Measurements from ENCODE around the gene ZNF740.
A peak's percentile ranks its signal among the peaks of the same experiment; 100 is the strongest.

Gene ZNF740, protein sequence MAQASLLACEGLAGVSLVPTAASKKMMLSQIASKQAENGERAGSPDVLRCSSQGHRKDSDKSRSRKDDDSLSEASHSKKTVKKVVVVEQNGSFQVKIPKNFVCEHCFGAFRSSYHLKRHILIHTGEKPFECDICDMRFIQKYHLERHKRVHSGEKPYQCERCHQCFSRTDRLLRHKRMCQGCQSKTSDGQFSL

DNA sequence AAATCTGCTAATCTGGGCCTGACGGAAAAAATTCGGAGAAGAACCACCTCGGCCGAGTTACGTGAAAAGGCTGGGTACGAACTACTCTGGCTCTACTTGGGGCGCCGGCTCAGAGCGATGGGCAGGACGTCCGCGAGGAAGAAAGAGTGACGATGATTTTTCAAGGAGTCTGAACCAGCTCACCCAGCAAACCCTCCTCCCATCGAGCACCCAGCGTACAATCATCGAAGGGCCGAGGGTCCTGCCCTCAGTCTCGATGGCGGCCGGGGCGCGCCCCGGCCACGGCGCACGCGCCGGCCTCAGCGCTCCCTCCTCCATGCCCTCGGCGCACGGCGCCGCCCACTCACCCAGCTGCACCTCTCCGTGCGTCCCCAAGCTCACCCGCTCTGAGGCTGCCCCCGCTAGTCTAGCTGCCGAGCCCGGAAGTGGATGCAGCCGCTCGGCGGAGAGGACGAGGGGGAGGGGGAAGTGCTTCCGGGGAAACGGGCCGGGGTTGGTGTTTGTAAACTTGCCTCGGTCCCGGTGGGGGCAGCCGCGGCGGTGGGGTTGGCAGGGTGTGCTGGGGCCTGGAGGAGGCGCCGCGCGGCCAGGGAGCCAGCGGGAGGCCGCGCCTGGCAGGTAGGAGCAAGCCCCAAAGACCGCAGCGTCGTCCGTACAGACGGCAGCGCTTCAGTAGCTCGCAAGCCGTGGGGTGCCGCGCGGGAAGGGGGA, at the start of gene ZNF740, which contains the start of gene CSAD:
Gene ZNF740 (plus strand): TSS at position 503 of the 711 bp plus-strand sequence. CDS start 1,262 bp downstream, outside the sequence.
Gene CSAD (minus strand): TSS at position 706 of the 711 bp plus-strand sequence. CDS start 7,455 bp downstream, outside the sequence.
- Histone ChIP-seq H3K4me1 (peaks cover 46 to 62% (median 54%) of the 10 kb centered on the region in 10 experiments), H3K27me3 (no peaks in the 10 kb centered on the region), H3K4me2 (peak within 1 kb of the TSS; percentile 87 to 98 (median 95)), H3K9me3 (replicated peaks in 1 of 11) (no peaks in the 10 kb centered on the region), H3K9ac (peak within 1 kb of the TSS; percentile 85 to 95 (median 92)), H3K36me3 (peaks cover 32 to 39% (median 37%) of the 10 kb centered on the region in 11 experiments), H3K4me3 (peak within 1 kb of the TSS; percentile 57 to 87 (median 80)), H4K20me1 (peaks cover 27 to 45% (median 42%) of the 10 kb centered on the region in 11 experiments; a peak in 21 of 22 replicates), H3K27ac (peak within 1 kb of the TSS; percentile 80 to 97 (median 91))
- TF ChIP-seq Cebpa-rat (IDR thresholded peaks at IDR 0.05) = no peak

DNA sequence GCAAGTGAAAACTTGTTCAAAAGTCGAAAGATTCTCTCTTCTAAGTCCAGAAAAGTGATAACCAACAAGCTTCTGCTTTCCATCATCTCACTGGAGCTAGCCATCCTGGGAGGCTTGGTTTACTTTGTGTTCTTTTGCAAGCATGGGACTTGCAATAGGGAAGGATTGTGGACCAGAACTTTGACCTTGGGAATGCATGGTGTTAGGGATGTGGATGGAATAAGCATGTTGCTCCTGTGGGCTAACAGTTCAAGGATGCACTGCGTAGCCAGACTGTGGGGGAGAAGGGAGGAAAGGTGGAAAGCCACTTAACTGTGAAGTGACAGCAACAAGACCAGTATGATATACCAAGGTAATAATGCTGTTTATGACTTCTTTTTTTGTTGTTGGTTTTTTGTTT, 48.7 kb upstream of the ZNF740 start:
- H3K36me3 ChIP-seq = no peaks in the 10 kb centered on the region
- peaks cover 3 to 14% (median 8%) of the 10 kb centered on the region in 11 experiments for H3K9me3 ChIP-seq (replicated peaks in 1 of 11)
- TF ChIP-seq Cebpa-rat (IDR thresholded peaks at IDR 0.05) = no peak
- H3K4me2 ChIP-seq = peak overlapping the region in 2 of 11 experiments; percentile 26 to 68; a peak in 2 of 22 replicates
- no peaks in the 10 kb centered on the region for H3K27me3 ChIP-seq
- no peak overlapping the region for H3K27ac ChIP-seq
- no peak overlapping the region for H3K9ac ChIP-seq
- H3K4me1 ChIP-seq = peaks cover 0 to 44% (median 0%) of the 10 kb centered on the region in 10 experiments; a peak in 6 of 20 replicates
- H3K4me3 ChIP-seq = no peak overlapping the region
- no peaks in the 10 kb centered on the region for H4K20me1 ChIP-seq

DNA sequence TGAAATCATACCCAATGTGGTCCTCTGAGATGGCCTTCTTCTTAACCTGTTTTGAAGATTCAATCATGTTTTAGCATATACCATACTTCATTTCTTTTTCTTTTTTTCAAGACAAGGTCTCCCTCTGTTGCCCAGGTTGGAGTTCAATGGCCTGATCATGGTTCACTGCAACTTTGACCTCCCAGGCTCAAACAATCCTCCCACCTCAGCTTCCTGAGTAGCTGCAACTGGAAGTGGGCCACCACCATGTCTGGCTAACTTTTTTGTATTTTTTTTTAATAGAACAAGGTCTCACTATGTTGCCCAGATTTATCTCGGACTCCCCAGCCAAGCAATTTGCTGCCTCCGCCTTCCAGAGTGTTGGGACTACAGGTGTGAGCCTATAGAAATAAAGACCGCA, 46.8 kb upstream of the ZNF740 start:
- no peaks in the 10 kb centered on the region for H3K36me3 ChIP-seq
- no peak overlapping the region for H3K4me3 ChIP-seq
- H3K27ac ChIP-seq = no peak overlapping the region
- no peaks in the 10 kb centered on the region for H3K27me3 ChIP-seq
- H3K9me3 ChIP-seq (replicated peaks in 1 of 11) = peaks cover 14 to 30% (median 20%) of the 10 kb centered on the region in 11 experiments
- no peak overlapping the region for H3K9ac ChIP-seq
- peaks cover 0 to 27% (median 0%) of the 10 kb centered on the region in 10 experiments; a peak in 6 of 20 replicates for H3K4me1 ChIP-seq
- no peaks in the 10 kb centered on the region for H4K20me1 ChIP-seq
- H3K4me2 ChIP-seq = no peak overlapping the region
- no peak for TF ChIP-seq Cebpa-rat (IDR thresholded peaks at IDR 0.05)

DNA sequence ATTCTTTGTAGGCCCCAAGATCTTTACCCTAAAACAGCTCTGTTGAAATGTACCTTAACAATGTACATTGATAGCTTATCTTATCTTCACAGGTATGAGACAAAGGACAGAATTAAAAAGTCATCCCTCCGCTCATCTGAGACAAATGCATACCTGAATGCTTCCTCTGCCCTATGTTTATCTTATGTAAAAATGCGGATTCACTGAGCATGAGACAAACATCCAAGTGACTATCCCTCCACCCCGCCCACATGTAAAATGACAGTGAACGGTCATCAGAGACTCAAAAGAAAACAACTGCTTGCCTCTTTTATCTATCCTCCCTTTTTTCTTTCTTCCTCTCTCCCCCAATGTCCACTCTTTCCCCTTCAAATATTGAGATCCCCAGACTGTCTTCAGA, 37.2 kb upstream of the ZNF740 start:
- TF ChIP-seq Cebpa-rat (IDR thresholded peaks at IDR 0.05) = no peak
- H3K9ac ChIP-seq = no peak overlapping the region
- H3K4me1 ChIP-seq = no peaks in the 10 kb centered on the region
- no peaks in the 10 kb centered on the region for H4K20me1 ChIP-seq
- H3K4me3 ChIP-seq = no peak overlapping the region
- no peak overlapping the region for H3K27ac ChIP-seq
- no peak overlapping the region for H3K4me2 ChIP-seq
- H3K36me3 ChIP-seq = 0 out of 22 replicates have a peak, but pooled peaks cover 0 to 3% (median 0%) of the 10 kb centered on the region in 11 experiments
- no peaks in the 10 kb centered on the region for H3K27me3 ChIP-seq
- peaks cover 19 to 24% (median 20%) of the 10 kb centered on the region in 11 experiments for H3K9me3 ChIP-seq (replicated peaks in 1 of 11)

DNA sequence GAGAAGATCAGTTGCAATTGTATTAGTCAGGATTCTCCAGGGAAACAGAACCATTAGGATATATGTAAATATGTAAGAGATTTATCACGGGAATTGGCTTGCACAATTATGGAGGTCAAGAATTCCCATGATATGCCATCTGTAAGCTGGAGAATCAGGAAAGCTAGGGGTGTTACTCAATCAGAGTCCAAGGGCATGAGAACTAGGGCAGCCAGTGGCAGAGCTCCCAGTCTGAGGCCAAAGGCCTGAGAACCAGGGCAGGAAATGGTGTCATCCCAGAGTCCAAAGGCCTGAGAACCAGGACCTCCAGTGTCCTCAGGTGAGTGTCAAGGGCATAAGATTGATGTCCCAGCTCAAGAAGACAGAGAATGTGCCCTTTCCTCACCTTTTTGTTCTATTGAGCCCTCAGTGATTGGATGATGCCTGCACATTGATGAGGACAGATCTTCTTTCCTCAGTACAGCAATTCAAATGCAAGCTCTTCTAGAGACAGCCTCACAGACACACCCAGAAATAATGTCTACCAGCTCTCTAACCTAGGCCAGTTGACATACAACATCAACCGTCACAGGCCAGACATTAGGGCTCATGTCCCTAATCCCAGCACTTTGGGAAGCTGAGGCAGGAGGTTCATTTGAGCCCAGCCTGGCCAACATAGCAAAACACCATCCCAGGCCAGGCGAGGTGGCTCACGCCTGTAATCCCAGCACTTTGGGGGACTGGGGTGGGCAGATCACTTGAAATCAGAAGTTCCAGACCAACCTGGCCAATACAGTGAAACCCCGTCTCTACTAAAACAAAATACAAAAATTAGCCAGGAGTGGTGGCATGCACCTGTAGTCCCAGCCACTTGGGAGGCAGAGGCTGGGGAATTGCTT, 34.9 kb upstream of the ZNF740 start:
- no peak for TF ChIP-seq Cebpa-rat (IDR thresholded peaks at IDR 0.05)
- Histone ChIP-seq H3K4me3 (no peak overlapping the region), H3K9ac (no peak overlapping the region), H3K4me2 (no peak overlapping the region), H3K27me3 (no peaks in the 10 kb centered on the region), H3K27ac (no peak overlapping the region), H4K20me1 (no peaks in the 10 kb centered on the region), H3K4me1 (peaks cover 0 to 6% (median 0%) of the 10 kb centered on the region in 10 experiments; a peak in 2 of 20 replicates), H3K36me3 (no peaks in the 10 kb centered on the region), H3K9me3 (replicated peaks in 1 of 11) (0 out of 22 replicates have a peak, but pooled peaks cover 0 to 2% (median 0%) of the 10 kb centered on the region in 11 experiments)

DNA sequence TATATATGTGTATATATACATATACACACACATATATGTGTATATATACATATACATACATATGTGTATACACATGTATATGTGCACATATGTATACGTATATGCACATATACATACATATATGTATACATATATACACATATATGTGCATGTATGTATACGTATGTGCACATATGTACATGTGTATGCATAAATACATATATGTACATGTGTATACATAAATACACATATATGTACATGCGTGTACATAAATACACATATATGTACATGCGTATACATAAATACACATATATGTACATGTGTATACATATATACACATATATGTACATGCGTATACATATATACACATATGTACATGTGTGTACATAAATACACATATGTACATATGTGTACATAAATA, 33.3 kb upstream of the ZNF740 start:
- TF ChIP-seq Cebpa-rat (IDR thresholded peaks at IDR 0.05) = no peak
- Histone ChIP-seq H3K27ac (no peak overlapping the region), H3K9ac (no peak overlapping the region), H3K4me2 (no peak overlapping the region), H3K27me3 (no peaks in the 10 kb centered on the region), H4K20me1 (no peaks in the 10 kb centered on the region), H3K4me3 (no peak overlapping the region), H3K4me1 (peaks cover 0 to 6% (median 0%) of the 10 kb centered on the region in 10 experiments; a peak in 2 of 20 replicates), H3K36me3 (no peaks in the 10 kb centered on the region), H3K9me3 (replicated peaks in 1 of 11) (no peaks in the 10 kb centered on the region)

DNA sequence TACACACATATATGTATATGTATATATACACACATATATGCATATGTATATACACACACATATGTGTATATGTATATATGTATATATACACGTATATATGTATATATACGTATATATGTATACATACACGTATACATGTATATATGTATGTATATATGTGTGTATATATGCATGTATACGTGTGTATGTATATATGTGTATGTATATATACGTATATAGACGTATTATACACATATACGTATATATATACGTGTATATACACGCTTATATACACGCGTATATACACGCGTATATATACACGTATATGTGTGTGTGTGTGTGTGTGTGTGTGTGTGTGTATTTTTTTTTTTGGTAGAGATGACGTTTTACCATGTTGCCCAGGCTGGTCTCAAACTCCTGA, 32.9 kb upstream of the ZNF740 start:
- no peak for TF ChIP-seq Cebpa-rat (IDR thresholded peaks at IDR 0.05)
- no peaks in the 10 kb centered on the region for H3K36me3 ChIP-seq
- no peaks in the 10 kb centered on the region for H4K20me1 ChIP-seq
- H3K4me1 ChIP-seq = peaks cover 0 to 6% (median 0%) of the 10 kb centered on the region in 10 experiments; a peak in 2 of 20 replicates
- no peak overlapping the region for H3K4me2 ChIP-seq
- H3K4me3 ChIP-seq = no peak overlapping the region
- no peaks in the 10 kb centered on the region for H3K27me3 ChIP-seq
- H3K27ac ChIP-seq = no peak overlapping the region
- H3K9me3 ChIP-seq (replicated peaks in 1 of 11) = no peaks in the 10 kb centered on the region
- H3K9ac ChIP-seq = no peak overlapping the region

DNA sequence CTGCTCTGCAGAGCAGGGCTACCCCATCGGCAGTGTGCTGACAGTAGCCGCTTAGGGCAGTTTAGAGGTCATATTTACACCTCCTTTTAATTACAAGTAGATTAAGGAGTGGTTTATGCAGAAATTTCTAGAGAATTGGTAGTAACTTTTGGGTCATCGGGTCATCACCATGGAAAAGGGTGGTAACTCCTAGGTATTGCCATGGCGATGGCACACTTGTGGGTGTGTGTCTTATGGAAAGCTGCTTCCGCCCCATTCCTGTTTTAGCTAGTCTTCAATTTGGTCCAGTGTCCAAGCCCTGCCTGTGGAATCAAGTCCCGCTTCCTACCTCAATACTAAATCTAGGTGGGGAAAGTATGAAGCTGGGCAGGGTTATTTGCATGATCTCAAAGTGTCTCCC, 29.5 kb upstream of the ZNF740 start:
- no peak overlapping the region for H3K4me2 ChIP-seq
- H4K20me1 ChIP-seq = no peaks in the 10 kb centered on the region
- H3K9me3 ChIP-seq (replicated peaks in 1 of 11) = no peaks in the 10 kb centered on the region
- TF ChIP-seq Cebpa-rat (IDR thresholded peaks at IDR 0.05) = no peak
- peaks cover 0 to 6% (median 0%) of the 10 kb centered on the region in 10 experiments; a peak in 2 of 20 replicates for H3K4me1 ChIP-seq
- no peaks in the 10 kb centered on the region for H3K36me3 ChIP-seq
- H3K27ac ChIP-seq = no peak overlapping the region
- H3K4me3 ChIP-seq = no peak overlapping the region
- no peak overlapping the region for H3K9ac ChIP-seq
- no peaks in the 10 kb centered on the region for H3K27me3 ChIP-seq

DNA sequence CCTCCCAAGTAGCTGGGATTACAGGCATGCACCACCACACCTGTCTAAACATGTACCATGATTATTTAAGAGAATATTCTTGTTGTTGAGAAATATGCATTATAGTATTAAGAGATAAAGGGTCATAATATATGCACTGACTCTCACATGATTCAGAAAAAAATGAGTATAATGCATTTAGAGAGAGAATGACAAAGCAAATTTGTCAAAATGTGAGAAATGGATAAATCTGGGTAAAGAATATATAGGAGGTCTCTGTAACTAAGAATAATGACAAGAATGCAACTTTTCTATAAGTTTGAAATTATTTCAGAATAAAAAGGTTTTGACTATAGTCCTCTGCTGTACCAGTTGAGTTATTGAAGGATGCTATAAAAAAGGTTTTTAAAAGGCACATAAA, 28.1 kb upstream of the ZNF740 start:
- no peaks in the 10 kb centered on the region for H3K9me3 ChIP-seq (replicated peaks in 1 of 11)
- no peaks in the 10 kb centered on the region for H3K27me3 ChIP-seq
- H3K4me3 ChIP-seq = no peak overlapping the region
- no peak overlapping the region for H3K4me2 ChIP-seq
- H3K36me3 ChIP-seq = no peaks in the 10 kb centered on the region
- no peak overlapping the region for H3K9ac ChIP-seq
- no peak for TF ChIP-seq Cebpa-rat (IDR thresholded peaks at IDR 0.05)
- no peak overlapping the region for H3K27ac ChIP-seq
- H3K4me1 ChIP-seq = peaks cover 0 to 6% (median 0%) of the 10 kb centered on the region in 10 experiments; a peak in 2 of 20 replicates
- H4K20me1 ChIP-seq = no peaks in the 10 kb centered on the region

Data from BLaER1 treated with 17β-estradiol and CSF1 and Interleukin-3, amounts not matched to agents 10 nM and 100 nM (cell line).